ENCODE data around the gene TNFRSF18. TPM values are rescaled to one million over a fixed set of nuclear protein-coding genes. Genes with fewer than 3 reads are reported as not detected.

The TNFRSF18 gene
- polyA plus RNA-seq, 1 donor (not counting 4 experiments of a cell fraction or from before 2014, with no cell fraction given) = 0.21 TPM

DNA sequence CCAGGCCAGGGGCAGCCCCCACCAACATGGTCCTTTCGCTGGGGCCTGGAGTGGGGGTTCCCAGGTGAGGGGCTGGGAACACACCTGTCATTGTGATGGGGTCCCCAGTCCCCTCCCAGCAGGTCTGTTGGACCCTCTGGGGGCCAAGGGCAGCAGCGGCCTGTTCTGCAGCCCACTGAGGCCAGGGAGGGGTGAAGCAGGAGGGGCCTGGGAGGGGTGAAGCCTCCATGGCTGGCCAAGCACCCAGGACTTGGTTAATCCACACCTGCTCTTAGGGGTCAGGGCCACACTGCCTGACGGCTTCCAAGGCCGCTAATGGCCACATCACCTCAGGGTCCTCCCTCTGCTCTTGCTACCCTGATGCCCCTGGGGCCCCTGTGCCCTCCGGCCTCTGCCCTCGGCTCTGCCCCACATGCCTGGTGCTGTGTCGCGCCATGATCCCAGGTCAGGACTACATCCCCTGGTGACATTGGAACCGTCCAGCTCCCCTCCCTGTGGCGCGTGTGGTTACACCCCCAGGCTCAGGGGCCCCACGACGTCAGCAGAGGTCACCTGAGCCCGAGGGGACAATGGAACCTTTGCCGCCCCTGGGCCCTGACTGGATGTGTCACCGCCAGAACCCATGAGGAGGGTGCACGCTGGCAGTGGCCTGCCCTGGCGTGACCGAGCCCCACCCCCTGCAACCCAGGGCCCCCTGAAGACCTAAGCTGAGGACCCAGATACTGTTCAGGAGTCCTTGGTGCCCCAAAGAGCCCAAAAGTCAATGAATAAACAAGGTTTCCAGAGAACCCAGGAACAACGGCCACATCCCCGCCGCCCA, 7.0 kb downstream of the TNFRSF18 start:
- Histone ChIP-seq H4K20me1 (ENCODE audit: control insufficient read depth, extremely low read depth, insufficient read depth, low read length) (no peaks in the 10 kb centered on the region), H3K79me2 (ENCODE audit: control insufficient read depth, insufficient read depth, low read length) (no peaks in the 10 kb centered on the region), H3K9me1 (ENCODE audit: control insufficient read depth, extremely low read depth, insufficient read depth, low read length) (no peaks in the 10 kb centered on the region), H3K27me3 (ENCODE audit: control insufficient read depth, extremely low read depth, insufficient read depth, low read length) (peaks cover 11% of the 10 kb centered on the region), H3K4me3 (ENCODE audit: control insufficient read depth in 2 of 3, extremely low read depth in 1 of 3, insufficient read depth in 2 of 3, low read depth in 1 of 3, low read length in 3 of 3) (no peak overlapping the region), H3K4me1 (ENCODE audit: control insufficient read depth, extremely low read depth, insufficient read depth, low read length) (peaks cover 3% of the 10 kb centered on the region), H3K27ac (ENCODE audit: control insufficient read depth, insufficient read depth, low read length) (no peak overlapping the region), H3K36me3 (ENCODE audit: control insufficient read depth in 2 of 2, extremely low read depth in 1 of 2, insufficient read depth in 2 of 2, low read length in 2 of 2) (no peaks in the 10 kb centered on the region), H3K9me3 (ENCODE audit: control insufficient read depth, low read depth, low read length) (no peaks in the 10 kb centered on the region), H3K9ac (ENCODE audit: control insufficient read depth, extremely low read depth, insufficient read depth, low read length) (no peak overlapping the region), H3K4me2 (ENCODE audit: control insufficient read depth, extremely low read depth, insufficient read depth, low read depth, low read length) (no peak overlapping the region), H2AFZ (ENCODE audit: control insufficient read depth, low read length) (no peak overlapping the region)
- no peak for DNase-seq (ENCODE audit: low read depth, low spot score)
- dilution Hi-C loops (cut with MboI; ENCODE audit: extremely low pct_ligation_motif_present, low sequenced_read_pairs) = no loop called here
- TF ChIP-seq, protein P1, sequence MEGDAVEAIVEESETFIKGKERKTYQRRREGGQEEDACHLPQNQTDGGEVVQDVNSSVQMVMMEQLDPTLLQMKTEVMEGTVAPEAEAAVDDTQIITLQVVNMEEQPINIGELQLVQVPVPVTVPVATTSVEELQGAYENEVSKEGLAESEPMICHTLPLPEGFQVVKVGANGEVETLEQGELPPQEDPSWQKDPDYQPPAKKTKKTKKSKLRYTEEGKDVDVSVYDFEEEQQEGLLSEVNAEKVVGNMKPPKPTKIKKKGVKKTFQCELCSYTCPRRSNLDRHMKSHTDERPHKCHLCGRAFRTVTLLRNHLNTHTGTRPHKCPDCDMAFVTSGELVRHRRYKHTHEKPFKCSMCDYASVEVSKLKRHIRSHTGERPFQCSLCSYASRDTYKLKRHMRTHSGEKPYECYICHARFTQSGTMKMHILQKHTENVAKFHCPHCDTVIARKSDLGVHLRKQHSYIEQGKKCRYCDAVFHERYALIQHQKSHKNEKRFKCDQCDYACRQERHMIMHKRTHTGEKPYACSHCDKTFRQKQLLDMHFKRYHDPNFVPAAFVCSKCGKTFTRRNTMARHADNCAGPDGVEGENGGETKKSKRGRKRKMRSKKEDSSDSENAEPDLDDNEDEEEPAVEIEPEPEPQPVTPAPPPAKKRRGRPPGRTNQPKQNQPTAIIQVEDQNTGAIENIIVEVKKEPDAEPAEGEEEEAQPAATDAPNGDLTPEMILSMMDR (optimal IDR thresholded peaks at IDR 0.05 in 1 of 3, IDR thresholded peaks at IDR 0.05 in 1 of 3, conservative IDR thresholded peaks at IDR 0.05 in 1 of 3; ENCODE audit: extremely low read depth in 1 of 3, insufficient read depth in 2 of 3, low read length in 3 of 3) = no peak
- TF ChIP-seq EZH2 (IDR thresholded peaks at IDR 0.05; ENCODE audit: low read length) = no peak
- FAIRE-seq = no peak

DNA sequence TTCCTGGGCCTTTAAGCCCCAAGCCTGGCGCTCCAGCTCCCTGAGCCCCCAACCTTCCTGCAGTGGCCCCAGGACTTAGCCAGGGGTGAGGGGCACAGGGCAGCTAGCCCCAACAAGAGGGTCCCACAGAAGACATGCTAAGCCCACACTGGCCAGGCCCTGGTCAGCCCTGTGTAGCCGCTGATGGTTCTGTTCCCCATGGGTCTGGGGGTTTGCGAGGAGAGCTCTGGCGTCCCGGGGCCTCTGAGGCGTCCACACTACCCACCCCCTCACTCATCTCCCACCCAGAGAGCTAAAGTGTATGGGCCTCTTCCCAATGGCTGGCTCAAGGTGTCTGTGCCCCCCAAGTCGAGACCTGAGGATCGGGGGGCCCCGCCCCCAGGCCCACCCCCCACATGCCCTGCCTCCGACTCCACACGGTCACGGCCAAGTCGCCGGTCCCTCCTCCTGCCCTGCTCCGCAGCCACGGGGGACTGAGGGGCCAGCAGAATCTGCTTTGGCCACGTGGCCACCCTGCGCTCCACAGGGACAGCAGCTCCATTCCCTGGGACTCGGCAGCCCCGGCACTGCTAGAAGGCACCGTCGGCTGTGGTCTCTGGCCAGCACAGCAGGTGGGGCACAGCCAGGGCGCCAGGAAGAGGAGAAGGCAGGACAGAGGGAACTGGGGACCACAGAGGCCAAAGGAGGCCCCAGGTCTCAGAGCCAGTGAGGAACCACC, 7.8 kb downstream of the TNFRSF18 start:
- dilution Hi-C loops (cut with MboI; ENCODE audit: extremely low pct_ligation_motif_present, low sequenced_read_pairs) = no loop called here
- H3K27me3 ChIP-seq (ENCODE audit: control insufficient read depth, extremely low read depth, insufficient read depth, low read length) = peaks cover 4% of the 10 kb centered on the region
- no peak for FAIRE-seq
- no peak overlapping the region for H3K4me3 ChIP-seq (ENCODE audit: control insufficient read depth in 2 of 3, extremely low read depth in 1 of 3, insufficient read depth in 2 of 3, low read depth in 1 of 3, low read length in 3 of 3)
- H3K79me2 ChIP-seq (ENCODE audit: control insufficient read depth, insufficient read depth, low read length) = no peaks in the 10 kb centered on the region
- no peak for DNase-seq (ENCODE audit: low read depth, low spot score)
- no peak overlapping the region for H2AFZ ChIP-seq (ENCODE audit: control insufficient read depth, low read length)
- no peaks in the 10 kb centered on the region for H3K36me3 ChIP-seq (ENCODE audit: control insufficient read depth in 2 of 2, extremely low read depth in 1 of 2, insufficient read depth in 2 of 2, low read length in 2 of 2)
- no peaks in the 10 kb centered on the region for H3K9me1 ChIP-seq (ENCODE audit: control insufficient read depth, extremely low read depth, insufficient read depth, low read length)
- H3K27ac ChIP-seq (ENCODE audit: control insufficient read depth, insufficient read depth, low read length) = no peak overlapping the region
- H3K9ac ChIP-seq (ENCODE audit: control insufficient read depth, extremely low read depth, insufficient read depth, low read length) = no peak overlapping the region
- TF ChIP-seq EZH2 (IDR thresholded peaks at IDR 0.05; ENCODE audit: low read length) = no peak
- TF ChIP-seq, protein P1 (optimal IDR thresholded peaks at IDR 0.05 in 1 of 3, IDR thresholded peaks at IDR 0.05 in 1 of 3, conservative IDR thresholded peaks at IDR 0.05 in 1 of 3; ENCODE audit: extremely low read depth in 1 of 3, insufficient read depth in 2 of 3, low read length in 3 of 3) = no peak
- no peaks in the 10 kb centered on the region for H4K20me1 ChIP-seq (ENCODE audit: control insufficient read depth, extremely low read depth, insufficient read depth, low read length)
- peaks cover 3% of the 10 kb centered on the region for H3K4me1 ChIP-seq (ENCODE audit: control insufficient read depth, extremely low read depth, insufficient read depth, low read length)
- no peaks in the 10 kb centered on the region for H3K9me3 ChIP-seq (ENCODE audit: control insufficient read depth, low read depth, low read length)
- no peak overlapping the region for H3K4me2 ChIP-seq (ENCODE audit: control insufficient read depth, extremely low read depth, insufficient read depth, low read depth, low read length)

Measured in keratinocyte (primary cell).